ENCODE measurements around the gene SLC27A4.

DNA sequence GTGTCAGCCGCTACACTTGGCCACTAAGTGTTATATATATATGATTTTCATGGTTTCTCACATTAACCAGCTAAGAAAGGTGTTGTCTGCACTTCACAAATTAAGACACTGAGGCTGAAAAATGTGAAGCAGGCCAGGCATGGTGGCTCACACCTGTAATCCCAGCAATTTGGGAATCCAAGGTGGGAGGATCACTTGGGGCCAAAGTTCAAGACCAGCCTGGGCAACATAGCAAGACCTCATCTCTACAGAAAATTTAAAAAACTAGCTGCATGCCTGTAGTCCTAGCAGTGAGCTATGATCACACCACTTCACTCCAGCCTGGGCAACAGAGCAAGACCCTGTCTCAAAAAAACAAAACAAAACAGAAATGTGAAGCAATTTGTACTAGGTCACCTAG, 15.9 kb upstream of the SLC27A4 start:
- TF ChIP-seq, protein P1, sequence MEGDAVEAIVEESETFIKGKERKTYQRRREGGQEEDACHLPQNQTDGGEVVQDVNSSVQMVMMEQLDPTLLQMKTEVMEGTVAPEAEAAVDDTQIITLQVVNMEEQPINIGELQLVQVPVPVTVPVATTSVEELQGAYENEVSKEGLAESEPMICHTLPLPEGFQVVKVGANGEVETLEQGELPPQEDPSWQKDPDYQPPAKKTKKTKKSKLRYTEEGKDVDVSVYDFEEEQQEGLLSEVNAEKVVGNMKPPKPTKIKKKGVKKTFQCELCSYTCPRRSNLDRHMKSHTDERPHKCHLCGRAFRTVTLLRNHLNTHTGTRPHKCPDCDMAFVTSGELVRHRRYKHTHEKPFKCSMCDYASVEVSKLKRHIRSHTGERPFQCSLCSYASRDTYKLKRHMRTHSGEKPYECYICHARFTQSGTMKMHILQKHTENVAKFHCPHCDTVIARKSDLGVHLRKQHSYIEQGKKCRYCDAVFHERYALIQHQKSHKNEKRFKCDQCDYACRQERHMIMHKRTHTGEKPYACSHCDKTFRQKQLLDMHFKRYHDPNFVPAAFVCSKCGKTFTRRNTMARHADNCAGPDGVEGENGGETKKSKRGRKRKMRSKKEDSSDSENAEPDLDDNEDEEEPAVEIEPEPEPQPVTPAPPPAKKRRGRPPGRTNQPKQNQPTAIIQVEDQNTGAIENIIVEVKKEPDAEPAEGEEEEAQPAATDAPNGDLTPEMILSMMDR (IDR thresholded peaks at IDR 0.05) = no peak
- no peak for TF ChIP-seq POLR2A (IDR thresholded peaks at IDR 0.05)
